ENCODE results near the gene OSBP2.

Gene OSBP2

DNA sequence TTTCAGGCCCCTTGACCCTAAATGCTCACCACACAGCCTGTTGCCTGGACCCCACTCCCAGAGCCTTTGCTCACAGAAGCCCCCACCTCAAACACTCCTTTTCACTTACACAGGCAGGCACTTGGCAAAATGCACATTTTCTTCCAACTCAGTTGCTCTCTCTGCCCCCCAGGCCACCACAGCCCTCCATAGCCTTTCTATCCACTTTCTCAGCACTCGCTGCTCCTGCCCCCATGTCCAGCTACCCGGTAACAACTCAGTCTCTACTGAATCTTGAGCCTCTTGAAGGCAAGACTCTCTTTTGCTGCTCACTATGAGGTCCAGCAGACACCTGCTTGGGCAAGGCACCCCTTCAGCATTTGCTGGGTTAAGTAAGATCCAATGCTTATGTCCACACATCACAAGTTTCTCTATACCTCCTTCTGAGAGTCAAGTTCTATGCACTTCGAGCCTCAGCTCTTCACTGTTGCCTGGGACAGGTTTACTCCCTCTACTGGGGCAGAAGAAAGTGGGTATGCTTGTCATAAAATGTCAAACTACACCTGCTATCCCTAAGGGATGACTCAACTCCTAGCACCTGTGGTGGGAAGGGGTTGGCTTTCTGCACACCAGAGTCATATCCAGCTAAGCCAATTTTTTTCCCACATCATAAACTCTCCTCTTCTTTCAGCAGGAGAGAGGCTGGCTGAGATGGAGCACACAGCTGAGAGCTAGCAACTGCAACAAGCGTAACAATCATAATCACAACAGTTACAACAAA is 237.0 kb downstream of the OSBP2 start:
- no peak for TF ChIP-seq CTCF (IDR thresholded peaks at IDR 0.05; ENCODE audit: low read depth, low read length)

DNA sequence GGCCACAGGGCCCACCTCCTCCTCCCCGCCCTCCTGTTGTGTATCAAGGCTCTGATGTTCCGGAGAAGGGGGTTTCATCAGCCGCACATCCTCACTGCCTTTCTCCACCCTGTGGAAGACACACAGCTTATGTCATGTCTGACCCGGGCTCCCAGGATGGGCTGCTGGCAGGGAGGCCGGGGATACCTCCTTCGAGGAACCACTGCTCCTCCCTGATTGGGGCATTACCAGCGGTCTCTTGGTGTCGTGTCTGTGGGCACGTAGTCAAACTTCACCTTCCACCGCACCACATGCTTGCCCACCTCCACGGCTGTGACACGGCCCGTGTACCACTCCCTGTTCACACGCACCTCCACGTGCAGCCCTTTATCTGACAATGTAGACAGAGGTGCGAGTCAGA is 238.0 kb downstream of the OSBP2 start:
- no peak for DNase-seq (ENCODE audit: low read depth in 2 of 2)
- TF ChIP-seq CTCF (IDR thresholded peaks at IDR 0.05; ENCODE audit: low read depth, low read length): no peak
- no peak overlapping the region for H3K4me3 ChIP-seq (replicated peaks in 1 of 2; ENCODE audit: low read depth in 2 of 2, low read length in 2 of 2)

More for the DNA sequence above, 237.0 kb downstream of the OSBP2 start:
- no peak for DNase-seq (ENCODE audit: low read depth in 2 of 2)
- no peak overlapping the region for H3K4me3 ChIP-seq (replicated peaks in 1 of 2; ENCODE audit: low read depth in 2 of 2, low read length in 2 of 2)

- no peak for TF ChIP-seq CTCF (IDR thresholded peaks at IDR 0.05; ENCODE audit: low read depth, low read length)
- no peak overlapping the region for H3K4me3 ChIP-seq (replicated peaks in 1 of 2; ENCODE audit: low read depth in 2 of 2, low read length in 2 of 2)
- no peak for DNase-seq (ENCODE audit: low read depth in 2 of 2)
These were observed 238.8 kb downstream of the OSBP2 start for GRCh38 chr22:30933457-30933856.

- no peak overlapping the region for H3K4me3 ChIP-seq (replicated peaks in 1 of 2; ENCODE audit: low read depth in 2 of 2, low read length in 2 of 2)
- TF ChIP-seq CTCF (IDR thresholded peaks at IDR 0.05; ENCODE audit: low read depth, low read length): no peak
- no peak for DNase-seq (ENCODE audit: low read depth in 2 of 2)
These were observed 239.4 kb downstream of the OSBP2 start for GRCh38 chr22:30934053-30934452.

GRCh38 chr22:30940685-30941362 is 246.2 kb downstream of the OSBP2 start:
- no peak overlapping the region for H3K4me3 ChIP-seq (replicated peaks in 1 of 2; ENCODE audit: low read depth in 2 of 2, low read length in 2 of 2)
- no peak for DNase-seq (ENCODE audit: low read depth in 2 of 2)
- TF ChIP-seq CTCF (IDR thresholded peaks at IDR 0.05; ENCODE audit: low read depth, low read length): no peak

DNA sequence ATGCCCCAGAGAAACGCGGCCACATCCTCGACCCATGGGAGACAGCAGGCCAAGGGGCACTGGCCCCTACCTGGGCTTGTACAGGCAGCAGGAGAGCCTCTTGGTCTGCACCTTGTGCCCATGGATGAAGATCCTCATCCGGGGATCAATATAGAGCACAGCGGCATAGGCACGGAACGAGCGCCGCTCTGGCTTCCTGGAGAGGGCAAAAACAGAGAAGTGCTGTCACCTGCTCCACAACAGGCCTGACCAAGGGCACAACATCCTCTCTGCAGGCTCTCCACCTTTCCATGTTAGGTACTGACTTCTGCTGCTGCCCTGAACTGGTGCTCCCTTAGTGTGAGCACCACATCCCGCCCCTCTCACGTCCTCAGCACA is 246.7 kb downstream of the OSBP2 start:
- no peak for DNase-seq (ENCODE audit: low read depth in 2 of 2)
- H3K4me3 ChIP-seq (replicated peaks in 1 of 2; ENCODE audit: low read depth in 2 of 2, low read length in 2 of 2): no peak overlapping the region
- TF ChIP-seq CTCF (IDR thresholded peaks at IDR 0.05; ENCODE audit: low read depth, low read length): no peak
